Natural killer cell treated with Interleukin-12 subunit alpha and Interleukin-12 subunit beta and Interleukin-15 and Interleukin-18, amount 100 ng/mL, for 72 hours (primary cell): ENCODE measurements around the gene GNG11. TPM values are rescaled to one million over a fixed set of nuclear protein-coding genes. Genes with fewer than 3 reads are reported as not detected.

Source experiments
- ATAC-seq, 2 donors: fragments of 150-1000 bp; cut with Tn5 transposase in 1 of 2; sonication (Bioruptor Pico), chemical (Tn5 transposase) in 1 of 2; 2 replicates each; pipeline ENCODE4 v1.10.0; 2021
- DNase-seq: peaks from one replicate; pipeline ENCODE4 v3.0.0; 2022; ENCODE audit warnings: low spot score
- H3K27ac Mint-ChIP-seq, 2 donors: 1 replicate in 1 of 2; 2 replicates in 1 of 2; pipeline ENCODE4 v1.8.0; 2022; ENCODE audit warnings: mixed read lengths in 2 of 2, mild to moderate bottlenecking in 1 of 2, moderate library complexity in 1 of 2
- H3K27me3 Mint-ChIP-seq, 2 donors: 1 replicate in 1 of 2; 2 replicates in 1 of 2; pipeline ENCODE4 v1.8.0; 2022; ENCODE audit warnings: mixed read lengths in 2 of 2
- H3K36me3 Mint-ChIP-seq: one replicate; pipeline ENCODE4 v1.8.0; 2022; ENCODE audit warnings: mixed read lengths
- H3K4me1 Mint-ChIP-seq, 2 donors: 1 replicate in 1 of 2; 2 replicates in 1 of 2; pipeline ENCODE4 v1.8.0; 2022; ENCODE audit warnings: low read depth in 2 of 2, mixed read lengths in 2 of 2, mild to moderate bottlenecking in 1 of 2
- H3K4me3 Mint-ChIP-seq: one replicate; pipeline ENCODE4 v1.8.0; 2022; ENCODE audit warnings: mixed read lengths
- H3K9me3 Mint-ChIP-seq: 2 replicates; pipeline ENCODE4 v1.8.0; 2022; ENCODE audit warnings: mixed read lengths
- total RNA-seq, 2 donors: library from RNA; stranded (reverse); gene quantifications; one replicate each; pipeline ENCODE4 v1.2.3, GENCODE V29; 2022

GNG11 gene
- not detected for total RNA-seq

DNA sequence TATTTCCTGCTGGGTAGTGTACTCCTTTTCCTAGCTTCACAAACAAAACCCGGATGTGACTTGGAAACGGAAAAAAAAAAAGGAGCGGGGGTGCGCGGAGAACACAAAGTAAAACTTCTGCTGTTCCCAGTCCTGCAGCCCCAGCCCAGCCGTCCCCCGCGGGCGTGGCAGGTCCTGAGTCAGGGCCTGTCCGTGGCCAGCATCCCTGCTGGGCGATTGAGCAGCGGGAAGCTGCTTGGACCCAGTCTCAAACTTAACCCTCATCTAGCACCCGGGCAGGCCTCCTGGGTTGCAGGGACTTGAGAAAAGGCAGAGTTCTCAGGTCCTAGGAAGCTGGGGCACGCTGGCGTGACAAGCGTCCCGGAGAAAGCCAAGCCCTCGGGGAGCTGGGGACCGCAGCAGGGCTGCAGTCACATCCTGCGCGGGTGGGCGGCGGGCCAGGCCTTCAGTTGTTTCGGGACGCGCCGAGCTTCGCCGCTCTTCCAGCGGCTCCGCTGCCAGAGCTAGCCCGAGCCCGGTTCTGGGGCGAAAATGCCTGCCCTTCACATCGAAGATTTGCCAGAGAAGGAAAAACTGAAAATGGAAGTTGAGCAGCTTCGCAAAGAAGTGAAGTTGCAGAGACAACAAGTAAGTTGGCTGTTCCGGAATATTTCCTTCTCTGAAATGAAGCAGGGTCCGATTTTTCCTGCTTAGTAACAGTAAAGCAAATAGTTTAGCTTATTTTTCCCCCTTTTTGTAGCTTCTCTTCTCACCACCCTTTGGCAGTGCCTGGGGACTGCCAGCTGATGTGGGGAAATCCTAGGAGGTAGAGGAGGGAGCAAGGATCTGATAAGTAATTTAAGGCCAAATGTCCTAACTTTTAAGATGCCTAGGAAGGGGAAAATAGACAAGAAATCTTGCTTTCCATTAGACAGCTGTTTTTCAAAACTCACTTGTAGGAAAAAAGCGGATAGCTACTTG, at the start of gene GNG11:
Gene GNG11 (plus strand): TSS at position 129 of the 960 bp plus-strand sequence. CDS start 403 bp downstream, at position 532.
- Mint-ChIP-seq H3K36me3 (no peaks in the 10 kb centered on the region), H3K4me1 (no peaks in the 10 kb centered on the region), H3K9me3 (no peaks in the 10 kb centered on the region), H3K27ac (no peak within 1 kb of the TSS), H3K4me3 (peak within 1 kb of the TSS; percentile 36), H3K27me3 (peaks cover 24 to 29% of the 10 kb centered on the region in 2 donors)
- ATAC-seq (peak; percentile 78 to 85), DNase-seq (peak; percentile 61)

DNA sequence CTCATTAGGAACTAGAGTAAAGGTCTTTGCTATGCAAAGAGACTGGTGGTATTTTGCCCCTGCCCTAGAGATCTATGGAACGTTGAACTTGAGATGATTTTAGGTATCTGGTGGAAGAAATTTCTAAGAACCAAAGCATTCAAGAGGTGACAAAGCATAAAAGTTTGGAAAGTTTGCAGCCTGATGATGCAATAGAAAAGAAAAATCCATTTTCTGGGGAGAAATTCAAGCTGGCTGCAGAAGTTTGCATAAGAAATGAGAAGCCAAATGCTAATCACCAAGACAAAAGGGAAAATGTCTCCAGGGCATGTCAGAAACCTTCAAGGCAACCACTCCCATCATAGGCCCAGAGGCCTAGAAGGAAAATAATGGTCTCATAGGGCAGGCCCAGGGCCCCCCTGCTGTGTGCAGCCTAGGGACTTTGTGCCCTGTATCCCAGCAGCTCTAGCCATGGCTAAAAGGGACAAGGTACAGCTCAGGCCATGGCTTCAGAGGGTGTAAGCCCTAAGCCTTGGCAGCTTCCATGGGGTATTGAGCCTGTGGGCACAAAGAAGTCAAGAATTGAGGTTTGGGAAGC, 47.4 kb upstream of the GNG11 start:
- ATAC-seq (no peak), DNase-seq (no peak)
- Mint-ChIP-seq H3K27me3 (peaks cover 7 to 8% of the 10 kb centered on the region in 2 donors), H3K36me3 (no peaks in the 10 kb centered on the region), H3K9me3 (no peaks in the 10 kb centered on the region), H3K4me3 (no peak overlapping the region), H3K27ac (no peak overlapping the region), H3K4me1 (no peaks in the 10 kb centered on the region)

DNA sequence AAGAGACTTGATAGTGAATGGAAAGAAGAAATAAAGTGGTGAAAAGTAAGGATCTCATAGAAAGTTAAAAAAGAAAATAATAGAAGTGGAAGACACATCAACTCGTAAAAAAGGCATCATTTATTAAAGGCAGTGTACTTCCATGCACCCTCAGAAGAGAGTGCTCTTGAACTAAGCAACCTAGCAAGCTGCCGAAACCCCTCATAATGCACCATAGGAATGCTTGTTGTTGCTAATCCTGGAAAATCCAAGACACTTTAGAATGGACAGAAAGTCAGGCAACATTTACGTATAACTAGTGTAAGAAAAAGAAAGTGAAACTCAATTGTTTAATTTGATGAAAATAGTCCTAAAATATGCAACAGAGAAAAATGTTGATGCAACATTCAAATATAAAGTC, 43.8 kb upstream of the GNG11 start:
- H3K27ac Mint-ChIP-seq, result no peak overlapping the region
- H3K27me3 Mint-ChIP-seq, result peaks cover 20 to 36% of the 10 kb centered on the region in 2 donors
- no peak for ATAC-seq
- H3K4me1 Mint-ChIP-seq, result no peaks in the 10 kb centered on the region
- no peak for DNase-seq
- no peaks in the 10 kb centered on the region for H3K9me3 Mint-ChIP-seq
- no peaks in the 10 kb centered on the region for H3K36me3 Mint-ChIP-seq
- H3K4me3 Mint-ChIP-seq, result no peak overlapping the region

DNA sequence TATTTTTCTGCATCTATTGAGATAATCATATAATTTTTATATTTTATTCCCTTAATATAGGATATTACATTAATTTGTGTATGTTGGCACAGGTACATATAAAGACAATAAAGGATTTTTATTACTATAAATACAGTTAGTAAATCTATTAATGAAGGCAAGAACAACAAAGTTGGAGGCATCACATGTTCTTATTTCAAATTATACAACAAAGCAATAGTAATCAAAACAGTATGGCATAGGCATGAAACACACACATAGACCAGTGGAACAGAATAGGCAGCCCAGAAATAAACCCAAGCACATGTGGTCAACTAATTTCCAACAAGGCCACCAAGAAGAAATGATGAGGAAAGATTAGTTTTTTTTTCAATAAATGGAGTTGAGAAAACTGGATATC, 42.2 kb upstream of the GNG11 start:
- Mint-ChIP-seq H3K36me3 (no peaks in the 10 kb centered on the region), H3K4me3 (no peak overlapping the region), H3K9me3 (no peaks in the 10 kb centered on the region), H3K4me1 (no peaks in the 10 kb centered on the region), H3K27me3 (peaks cover 17 to 36% of the 10 kb centered on the region in 2 donors), H3K27ac (no peak overlapping the region)
- ATAC-seq (no peak), DNase-seq (no peak)

DNA sequence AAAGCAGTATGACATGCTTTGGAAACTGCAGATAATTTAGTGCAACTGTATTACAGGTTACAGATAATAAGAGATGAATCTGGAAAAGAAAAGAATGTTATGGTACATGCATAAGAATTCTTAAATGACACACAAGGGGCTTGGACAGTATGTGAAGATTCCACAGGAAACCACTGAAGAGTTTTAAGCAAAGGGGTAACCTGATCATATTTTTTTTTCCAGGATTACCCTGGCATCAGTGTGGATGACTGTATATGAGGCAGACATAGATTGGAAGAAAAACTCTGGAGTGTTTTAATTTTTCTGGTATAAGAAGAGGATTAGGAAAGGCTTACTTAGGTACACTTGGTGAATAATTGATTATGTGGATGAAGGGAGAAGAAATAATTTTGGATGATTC, 39.1 kb upstream of the GNG11 start:
- DNase-seq (no peak), ATAC-seq (no peak)
- H3K36me3 Mint-ChIP-seq, result no peaks in the 10 kb centered on the region
- H3K4me3 Mint-ChIP-seq, result no peak overlapping the region
- H3K4me1 Mint-ChIP-seq, result no peaks in the 10 kb centered on the region
- no peak overlapping the region for H3K27ac Mint-ChIP-seq
- H3K27me3 Mint-ChIP-seq, result peaks cover 18 to 32% of the 10 kb centered on the region in 2 donors
- no peaks in the 10 kb centered on the region for H3K9me3 Mint-ChIP-seq

DNA sequence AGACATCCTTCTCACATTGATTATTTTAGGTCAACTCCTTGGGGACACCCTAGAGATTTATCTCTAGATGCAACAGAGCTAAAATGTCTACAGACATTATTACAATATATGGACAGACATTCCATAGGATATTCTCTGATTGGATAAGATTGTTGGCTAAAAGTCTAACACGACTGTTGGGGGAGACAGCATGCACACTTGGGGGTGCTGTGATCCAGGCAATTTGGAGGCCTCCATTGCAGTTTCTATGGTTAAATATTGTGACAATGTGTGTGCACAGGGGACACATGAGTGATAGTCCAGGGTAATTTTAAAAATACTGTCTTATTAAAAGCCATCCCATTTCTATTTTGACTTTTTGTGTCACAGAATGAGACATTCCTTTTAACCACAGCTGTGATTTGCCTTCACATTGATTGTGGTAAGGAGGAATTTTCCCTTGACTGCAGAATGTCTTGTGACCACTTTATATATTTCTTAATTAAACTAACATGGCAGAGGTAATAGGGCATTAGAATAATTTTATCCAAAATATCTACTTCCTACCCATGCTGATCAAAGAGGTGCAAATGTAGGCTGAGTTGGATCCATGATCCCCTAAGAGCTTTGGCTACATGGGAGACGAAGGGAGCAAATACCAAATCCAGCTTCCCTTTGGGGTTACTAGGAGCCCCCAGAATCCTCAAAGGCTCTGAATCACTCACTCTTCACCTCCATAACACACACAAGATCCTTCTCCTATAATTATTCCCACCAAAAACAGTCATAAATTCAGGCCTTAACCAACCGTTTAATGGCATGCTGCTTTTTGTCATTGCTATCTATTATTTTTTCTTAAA, 38.2 kb upstream of the GNG11 start:
- H3K27me3 Mint-ChIP-seq, result peaks cover 21 to 37% of the 10 kb centered on the region in 2 donors
- H3K9me3 Mint-ChIP-seq, result no peaks in the 10 kb centered on the region
- H3K4me1 Mint-ChIP-seq, result no peaks in the 10 kb centered on the region
- DNase-seq, result no peak
- no peaks in the 10 kb centered on the region for H3K36me3 Mint-ChIP-seq
- H3K27ac Mint-ChIP-seq, result no peak overlapping the region
- H3K4me3 Mint-ChIP-seq, result no peak overlapping the region
- no peak for ATAC-seq

DNA sequence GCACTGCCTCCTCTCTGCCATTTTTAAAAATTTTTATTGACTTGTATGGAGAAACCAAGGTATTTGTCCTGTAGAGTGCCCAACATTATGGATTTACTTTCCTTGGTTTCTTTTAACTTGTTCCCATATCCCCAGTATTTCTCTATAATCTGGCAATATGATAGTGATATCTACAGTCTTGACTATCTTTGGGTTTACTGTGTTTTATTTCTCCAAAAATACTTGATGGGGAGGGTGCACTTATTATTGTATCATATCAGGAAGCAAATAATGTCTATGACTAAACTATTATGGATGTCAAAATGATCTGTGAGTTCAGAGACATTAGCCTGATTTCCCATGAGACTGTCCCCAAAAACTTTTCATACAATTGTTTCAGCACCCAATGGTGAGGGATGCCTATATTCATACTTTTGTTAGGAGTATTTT, 37.6 kb upstream of the GNG11 start:
- Mint-ChIP-seq H3K4me1 (no peaks in the 10 kb centered on the region), H3K27ac (no peak overlapping the region), H3K4me3 (no peak overlapping the region), H3K9me3 (no peaks in the 10 kb centered on the region), H3K27me3 (peaks cover 24 to 42% of the 10 kb centered on the region in 2 donors), H3K36me3 (no peaks in the 10 kb centered on the region)
- ATAC-seq, result no peak
- DNase-seq, result no peak

DNA sequence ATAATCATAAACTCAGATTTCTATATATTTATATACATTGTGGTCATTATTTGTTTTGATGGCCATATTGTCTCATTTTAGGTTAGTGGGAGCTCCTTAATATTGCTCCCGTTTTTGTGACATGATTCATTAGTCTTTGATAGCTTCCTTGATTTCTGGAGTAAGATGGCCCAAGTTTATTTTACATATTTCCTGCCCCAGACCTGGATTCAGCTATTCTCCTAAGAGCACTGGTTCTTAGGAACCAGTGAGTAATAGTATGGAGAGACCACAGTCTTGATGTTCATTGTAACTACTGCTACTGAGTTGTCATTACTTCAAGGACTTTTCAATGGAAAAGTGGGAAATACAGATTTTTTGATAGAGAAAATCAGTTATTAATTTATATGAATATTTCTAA, 37.0 kb upstream of the GNG11 start:
- ATAC-seq (no peak), DNase-seq (no peak)
- Mint-ChIP-seq H3K9me3 (no peaks in the 10 kb centered on the region), H3K36me3 (no peaks in the 10 kb centered on the region), H3K27me3 (peaks cover 28 to 43% of the 10 kb centered on the region in 2 donors), H3K4me3 (no peak overlapping the region), H3K27ac (no peak overlapping the region), H3K4me1 (peaks cover under 1 to 1% of the 10 kb centered on the region in 2 donors)

DNA sequence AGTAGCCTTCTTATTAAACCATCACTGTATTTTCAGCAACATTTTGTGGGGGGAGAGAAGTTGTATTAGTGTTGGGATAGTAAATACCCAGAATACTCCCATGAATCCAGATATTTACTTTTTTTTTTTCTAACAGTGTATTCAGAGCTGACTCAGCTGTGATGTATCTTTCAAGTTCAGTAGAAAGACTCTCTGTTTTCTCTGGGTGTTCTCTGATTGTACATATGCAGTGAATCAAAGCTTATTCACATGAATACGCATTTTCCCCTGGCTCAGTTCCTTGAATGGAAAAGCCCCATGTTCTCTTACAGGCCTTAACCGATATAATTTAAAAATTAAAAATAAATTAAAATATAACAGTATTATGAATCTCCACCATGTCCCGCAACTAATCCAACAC, 32.3 kb upstream of the GNG11 start:
- peaks cover 8 to 9% of the 10 kb centered on the region in 2 donors for H3K4me1 Mint-ChIP-seq
- DNase-seq (no peak), ATAC-seq (no peak)
- H3K9me3 Mint-ChIP-seq, result no peaks in the 10 kb centered on the region
- H3K27me3 Mint-ChIP-seq, result peaks cover 42 to 59% of the 10 kb centered on the region in 2 donors
- H3K4me3 Mint-ChIP-seq, result no peak overlapping the region
- H3K36me3 Mint-ChIP-seq, result no peaks in the 10 kb centered on the region
- no peak overlapping the region for H3K27ac Mint-ChIP-seq

DNA sequence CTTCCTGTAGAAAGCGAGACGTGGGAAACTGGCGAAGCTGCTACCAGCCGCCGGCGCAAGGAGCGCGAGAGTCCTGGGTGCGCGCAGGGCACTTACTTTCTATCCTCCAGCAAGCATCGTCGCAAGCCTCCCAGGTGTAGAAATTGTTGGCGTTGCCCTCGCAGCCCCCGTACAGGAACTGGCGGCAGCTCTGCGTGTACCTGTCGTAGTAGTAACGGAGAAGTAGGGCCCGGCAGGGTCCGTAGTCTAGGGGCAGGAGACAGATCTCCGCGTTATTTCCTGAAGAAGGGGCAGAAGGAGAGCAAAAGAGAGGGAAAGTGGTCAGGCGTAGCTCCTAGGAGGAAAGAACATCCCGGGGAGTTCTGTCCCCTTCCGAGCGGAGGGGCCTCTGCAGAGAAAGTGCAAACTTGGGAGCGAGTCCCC, 31.5 kb upstream of the GNG11 start:
- peaks cover 44 to 59% of the 10 kb centered on the region in 2 donors for H3K27me3 Mint-ChIP-seq
- DNase-seq, result no peak
- no peak for ATAC-seq
- H3K36me3 Mint-ChIP-seq, result no peaks in the 10 kb centered on the region
- peak overlapping the region; percentile 77 for H3K4me3 Mint-ChIP-seq
- no peaks in the 10 kb centered on the region for H3K9me3 Mint-ChIP-seq
- peaks cover 8 to 9% of the 10 kb centered on the region in 2 donors for H3K4me1 Mint-ChIP-seq
- no peak overlapping the region for H3K27ac Mint-ChIP-seq

DNA sequence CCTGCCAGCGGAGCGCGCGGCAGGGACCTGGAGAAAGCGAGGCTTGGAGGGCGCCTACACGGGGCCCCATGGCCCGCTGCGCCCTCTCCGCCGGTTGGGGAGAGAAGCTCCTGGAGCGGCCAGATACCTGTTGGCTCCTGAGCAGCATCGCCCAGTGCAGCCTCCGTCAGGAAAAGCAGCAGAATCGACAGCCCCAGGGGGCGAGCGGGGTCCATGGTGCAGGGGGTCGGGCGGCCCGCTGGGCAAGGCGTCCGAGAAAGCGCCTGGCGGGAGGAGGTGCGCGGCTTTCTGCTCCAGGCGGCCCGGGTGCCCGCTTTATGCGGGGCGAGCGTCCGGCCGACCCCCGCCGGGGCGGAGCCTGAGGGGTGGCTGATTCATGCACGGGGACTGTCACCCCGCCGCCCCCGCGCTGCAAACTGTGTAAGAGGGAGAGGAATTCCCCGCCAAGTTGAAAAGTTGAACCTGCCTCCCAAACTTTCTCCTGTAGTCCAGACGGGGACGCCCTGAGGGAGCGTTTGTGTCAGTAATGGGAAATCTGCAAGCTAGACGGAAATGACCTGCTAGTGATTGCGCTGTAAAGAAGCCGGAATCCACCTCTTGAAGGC, 31.0 kb upstream of the GNG11 start, which contains the start of gene TFPI2:
Gene TFPI2 (minus strand): TSS at position 290 of the 605 bp plus-strand sequence. CDS start 75 bp downstream, at position 215.
- H3K4me1 Mint-ChIP-seq, result peaks cover 8 to 9% of the 10 kb centered on the region in 2 donors
- H3K27me3 Mint-ChIP-seq, result peaks cover 44 to 59% of the 10 kb centered on the region in 2 donors
- H3K9me3 Mint-ChIP-seq, result no peaks in the 10 kb centered on the region
- peak in 1 of 2 donors; percentile 65 for ATAC-seq
- H3K36me3 Mint-ChIP-seq, result no peaks in the 10 kb centered on the region
- no peak for DNase-seq
- peak within 1 kb of the TSS; percentile 77 for H3K4me3 Mint-ChIP-seq
- H3K27ac Mint-ChIP-seq, result no peak within 1 kb of the TSS

DNA sequence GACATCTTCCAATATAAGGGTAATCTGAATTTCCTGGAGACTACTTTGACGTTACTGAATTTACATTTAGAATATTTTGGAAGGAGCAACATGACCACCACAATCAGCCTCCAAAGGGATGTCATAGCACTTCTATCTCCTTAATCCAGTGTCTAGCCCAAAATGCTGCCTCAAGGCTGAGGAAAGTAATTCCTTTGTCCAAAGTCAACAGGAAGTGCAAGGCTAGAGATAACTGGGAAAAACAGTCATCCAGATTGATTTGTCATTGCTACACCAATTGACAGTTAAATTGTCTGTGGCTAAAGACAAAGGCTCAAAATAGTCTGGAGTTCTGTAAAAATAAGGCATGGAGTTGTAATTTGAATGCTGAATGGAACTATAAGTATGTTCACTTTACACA, 27.1 kb upstream of the GNG11 start:
- Mint-ChIP-seq H3K36me3 (no peaks in the 10 kb centered on the region), H3K27ac (no peak overlapping the region), H3K27me3 (peaks cover 47 to 59% of the 10 kb centered on the region in 2 donors), H3K4me1 (peaks cover 8 to 9% of the 10 kb centered on the region in 2 donors), H3K4me3 (no peak overlapping the region), H3K9me3 (no peaks in the 10 kb centered on the region)
- ATAC-seq (no peak), DNase-seq (no peak)

DNA sequence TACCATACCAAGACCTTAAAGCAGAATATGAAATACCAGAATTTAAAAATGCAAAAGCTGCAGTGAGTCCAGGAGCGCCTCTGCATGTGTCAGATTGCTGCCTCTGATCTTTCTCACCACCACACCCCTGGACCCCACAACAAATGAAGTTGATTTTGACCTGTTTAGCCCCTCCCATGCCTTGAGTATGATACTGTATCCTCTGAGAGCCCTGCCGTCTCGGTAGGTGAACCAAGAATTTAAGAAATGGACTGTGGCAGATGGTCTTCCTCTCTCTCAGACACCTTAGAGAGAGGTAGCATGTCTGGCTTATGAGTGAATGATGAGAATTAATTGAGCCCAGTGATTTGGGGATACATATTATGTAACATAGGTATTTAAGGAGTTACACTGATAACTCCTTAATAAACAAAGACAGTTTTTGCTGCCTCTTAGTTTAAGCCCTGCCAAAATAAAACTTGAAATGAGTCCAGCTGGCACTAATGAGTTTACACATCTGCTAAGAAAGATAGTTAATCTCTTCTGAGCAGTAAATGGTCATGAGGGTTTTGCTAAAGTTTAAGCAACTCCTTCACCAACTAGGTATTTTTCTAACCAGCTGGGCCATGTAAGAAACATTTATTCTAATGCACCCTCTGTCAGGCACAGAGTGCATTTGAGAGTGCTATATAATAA, 26.4 kb upstream of the GNG11 start:
- Mint-ChIP-seq H3K9me3 (no peaks in the 10 kb centered on the region), H3K27ac (no peak overlapping the region), H3K36me3 (no peaks in the 10 kb centered on the region), H3K4me1 (peaks cover 2% of the 10 kb centered on the region in 2 donors), H3K27me3 (peaks cover 43 to 59% of the 10 kb centered on the region in 2 donors), H3K4me3 (no peak overlapping the region)
- ATAC-seq (no peak), DNase-seq (no peak)
